ENCODE measurements around the gene ZBTB7C. TPM values are rescaled to one million over a fixed set of nuclear protein-coding genes. Genes with fewer than 3 reads are reported as not detected.

Gene ZBTB7C
- total RNA-seq, 1 donor from 2014 or later = 0.17 TPM

DNA sequence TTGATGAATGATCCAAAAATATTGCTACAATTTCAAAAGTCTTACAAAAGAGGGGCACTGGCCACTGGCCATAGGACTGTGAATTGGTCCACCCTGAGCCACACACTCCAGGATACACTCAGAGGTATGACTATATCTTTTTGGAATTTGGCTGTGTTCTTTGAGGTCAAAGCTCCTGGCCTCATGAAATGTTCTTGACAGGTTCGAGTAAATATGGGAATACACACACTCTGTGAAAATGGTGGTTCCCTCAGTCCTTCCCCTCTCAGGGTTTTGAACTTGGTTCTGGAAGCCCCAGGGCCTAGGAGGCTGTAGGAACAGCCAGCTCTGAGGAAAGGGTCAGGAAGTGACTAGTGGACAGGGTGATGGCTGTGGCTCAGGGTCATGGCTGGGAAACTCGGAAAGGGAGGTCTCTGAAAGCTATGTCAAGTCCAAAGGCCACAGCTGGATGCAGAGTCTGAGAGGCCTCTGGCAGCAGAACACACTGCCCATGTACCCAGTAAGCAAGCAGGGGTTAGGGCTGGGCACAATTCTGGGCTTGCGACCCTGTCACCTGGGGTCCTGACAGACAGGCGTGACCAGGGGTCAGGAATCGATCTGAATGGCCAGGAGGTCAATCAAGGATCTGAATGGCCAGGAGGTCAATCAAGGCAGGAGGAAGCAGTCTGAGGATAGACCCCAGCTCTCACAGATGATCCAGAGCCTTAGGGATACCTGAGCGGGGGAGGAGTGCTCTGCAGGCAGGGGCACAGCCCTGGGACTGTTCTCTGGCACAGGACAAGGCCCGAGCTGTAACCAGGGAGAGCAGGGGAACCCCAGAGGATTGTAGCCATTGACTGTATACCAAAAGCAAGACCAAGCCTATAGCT is 255.3 kb downstream of the ZBTB7C start:
- peak; percentile 27 for DNase-seq (ENCODE audit: low read depth)
- TF ChIP-seq, protein P1, sequence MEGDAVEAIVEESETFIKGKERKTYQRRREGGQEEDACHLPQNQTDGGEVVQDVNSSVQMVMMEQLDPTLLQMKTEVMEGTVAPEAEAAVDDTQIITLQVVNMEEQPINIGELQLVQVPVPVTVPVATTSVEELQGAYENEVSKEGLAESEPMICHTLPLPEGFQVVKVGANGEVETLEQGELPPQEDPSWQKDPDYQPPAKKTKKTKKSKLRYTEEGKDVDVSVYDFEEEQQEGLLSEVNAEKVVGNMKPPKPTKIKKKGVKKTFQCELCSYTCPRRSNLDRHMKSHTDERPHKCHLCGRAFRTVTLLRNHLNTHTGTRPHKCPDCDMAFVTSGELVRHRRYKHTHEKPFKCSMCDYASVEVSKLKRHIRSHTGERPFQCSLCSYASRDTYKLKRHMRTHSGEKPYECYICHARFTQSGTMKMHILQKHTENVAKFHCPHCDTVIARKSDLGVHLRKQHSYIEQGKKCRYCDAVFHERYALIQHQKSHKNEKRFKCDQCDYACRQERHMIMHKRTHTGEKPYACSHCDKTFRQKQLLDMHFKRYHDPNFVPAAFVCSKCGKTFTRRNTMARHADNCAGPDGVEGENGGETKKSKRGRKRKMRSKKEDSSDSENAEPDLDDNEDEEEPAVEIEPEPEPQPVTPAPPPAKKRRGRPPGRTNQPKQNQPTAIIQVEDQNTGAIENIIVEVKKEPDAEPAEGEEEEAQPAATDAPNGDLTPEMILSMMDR (conservative IDR thresholded peaks at IDR 0.05; ENCODE audit: low read depth, low read length) = no peak
- no peak overlapping the region for H3K4me3 ChIP-seq (ENCODE audit: low read depth, low read length)

DNA sequence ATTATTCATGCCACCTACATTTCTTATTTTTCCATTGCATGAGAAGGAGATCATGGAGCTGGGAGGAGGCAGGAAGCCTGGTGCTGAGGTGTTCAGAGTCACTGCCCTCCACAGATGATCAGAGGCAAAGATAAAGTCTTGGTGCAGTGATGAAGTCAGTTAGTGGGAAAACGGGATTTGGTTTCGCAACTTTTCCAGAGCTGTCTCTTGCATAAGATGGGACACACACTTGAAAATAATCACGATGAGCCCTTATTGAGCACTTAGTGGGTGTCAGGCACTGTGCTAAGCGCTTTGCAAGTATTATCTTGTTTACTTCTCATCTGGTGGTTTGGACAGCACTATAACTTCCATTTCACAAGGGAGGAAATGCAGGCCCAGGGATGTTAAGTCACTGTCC is 256.6 kb downstream of the ZBTB7C start:
- no peak overlapping the region for H3K4me3 ChIP-seq (ENCODE audit: low read depth, low read length)
- TF ChIP-seq, protein P1 (conservative IDR thresholded peaks at IDR 0.05; ENCODE audit: low read depth, low read length) = no peak
- DNase-seq (ENCODE audit: low read depth) = peak; percentile 15

GRCh38 chr18:48151421-48152065 is 257.6 kb downstream of the ZBTB7C start:
- DNase-seq (ENCODE audit: low read depth) = no peak
- TF ChIP-seq, protein P1 (conservative IDR thresholded peaks at IDR 0.05; ENCODE audit: low read depth, low read length) = no peak
- H3K4me3 ChIP-seq (ENCODE audit: low read depth, low read length) = no peak overlapping the region

GRCh38 chr18:48149020-48149685 is 260.0 kb downstream of the ZBTB7C start:
- DNase-seq (ENCODE audit: low read depth) = no peak
- H3K4me3 ChIP-seq (ENCODE audit: low read depth, low read length) = no peak overlapping the region
- TF ChIP-seq, protein P1 (conservative IDR thresholded peaks at IDR 0.05; ENCODE audit: low read depth, low read length) = no peak

DNA sequence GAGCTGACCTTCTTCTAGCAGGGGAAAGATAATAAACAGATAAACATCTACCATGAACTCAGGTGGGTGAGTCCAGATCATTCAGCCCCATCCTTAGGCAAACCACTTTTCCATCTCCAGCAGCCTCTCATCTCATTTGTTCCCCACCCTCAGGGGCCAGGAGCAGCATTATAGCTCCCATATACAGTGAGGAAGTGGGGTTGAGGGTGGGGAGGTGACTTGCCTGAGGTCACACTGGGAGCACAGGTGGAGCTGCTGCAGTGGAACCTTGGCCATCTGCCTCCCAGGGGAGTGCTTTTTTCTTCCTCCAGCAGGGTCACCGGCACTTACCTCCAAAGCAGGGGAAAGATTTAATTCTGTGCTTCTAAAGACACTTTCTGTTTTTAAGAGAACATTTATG is 266.2 kb downstream of the ZBTB7C start:
- no peak overlapping the region for H3K4me3 ChIP-seq (ENCODE audit: low read depth, low read length)
- TF ChIP-seq, protein P1 (conservative IDR thresholded peaks at IDR 0.05; ENCODE audit: low read depth, low read length) = no peak
- DNase-seq (ENCODE audit: low read depth) = no peak

DNA sequence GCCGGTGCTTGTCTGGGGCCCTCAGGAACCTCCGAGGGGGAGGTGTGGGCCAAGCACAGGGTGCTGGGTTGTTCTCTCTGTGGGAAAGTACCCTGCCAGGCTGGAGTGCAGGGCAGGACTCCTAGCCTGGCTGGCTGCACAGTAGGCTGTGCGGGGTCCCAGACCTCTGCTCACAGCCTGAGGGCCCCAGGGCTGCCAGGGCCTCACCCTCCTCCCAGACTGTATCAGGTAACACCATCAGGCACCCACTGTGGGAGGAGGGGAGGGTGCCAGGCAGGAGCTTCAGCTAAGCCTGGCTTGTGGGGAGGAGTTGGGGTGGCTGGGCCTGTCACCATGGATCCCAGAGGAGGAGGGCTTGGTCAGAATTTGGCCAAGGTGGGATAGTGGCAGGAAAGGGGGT is 266.8 kb downstream of the ZBTB7C start:
- TF ChIP-seq, protein P1 (conservative IDR thresholded peaks at IDR 0.05; ENCODE audit: low read depth, low read length) = no peak
- H3K4me3 ChIP-seq (ENCODE audit: low read depth, low read length) = no peak overlapping the region
- no peak for DNase-seq (ENCODE audit: low read depth)

All from epithelial cell of proximal tubule (primary cell).